GM18861 (cell line): ENCODE measurements around the gene TRABD2B.
A peak's percentile ranks its signal among the peaks of the same experiment; 100 is the strongest.

Experiments
- ATAC-seq: cut with Tn5 transposase; IDR thresholded peaks from one replicate; pipeline ENCODE4 v1.9.1; 2021; ENCODE audit not compliant: unreplicated experiment

Gene TRABD2B

GRCh38 chr1:47764461-47765046, 232.6 kb downstream of the TRABD2B start:
- no peak for ATAC-seq

DNA sequence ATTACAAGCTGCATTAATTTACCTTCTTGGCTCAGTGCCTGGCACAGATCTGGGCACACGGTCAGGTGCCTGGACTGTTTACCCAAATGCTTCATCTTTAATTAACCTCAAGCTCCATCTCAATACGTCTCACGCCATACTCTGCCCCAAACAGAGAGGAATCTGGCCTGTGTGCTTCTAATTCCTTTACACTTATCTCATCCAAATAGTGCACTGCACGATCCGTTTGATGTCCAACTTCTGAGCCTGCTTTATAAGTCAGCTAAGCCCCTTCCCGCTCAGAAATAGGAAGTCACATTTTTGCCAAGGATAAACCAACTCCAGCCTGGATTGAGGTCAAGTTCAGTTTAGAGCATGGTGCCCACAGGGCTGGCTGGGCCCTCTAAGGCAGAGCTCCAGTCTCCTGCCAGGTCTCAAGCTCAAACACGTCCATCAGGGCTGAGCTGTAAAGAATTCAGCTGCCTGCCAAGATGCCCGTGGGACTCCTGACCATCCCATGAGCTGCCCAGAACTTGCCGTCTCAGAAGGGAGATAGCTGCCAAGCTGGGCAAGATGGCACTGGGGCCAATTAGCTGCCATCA, 233.5 kb downstream of the TRABD2B start:
- ATAC-seq: no peak

DNA sequence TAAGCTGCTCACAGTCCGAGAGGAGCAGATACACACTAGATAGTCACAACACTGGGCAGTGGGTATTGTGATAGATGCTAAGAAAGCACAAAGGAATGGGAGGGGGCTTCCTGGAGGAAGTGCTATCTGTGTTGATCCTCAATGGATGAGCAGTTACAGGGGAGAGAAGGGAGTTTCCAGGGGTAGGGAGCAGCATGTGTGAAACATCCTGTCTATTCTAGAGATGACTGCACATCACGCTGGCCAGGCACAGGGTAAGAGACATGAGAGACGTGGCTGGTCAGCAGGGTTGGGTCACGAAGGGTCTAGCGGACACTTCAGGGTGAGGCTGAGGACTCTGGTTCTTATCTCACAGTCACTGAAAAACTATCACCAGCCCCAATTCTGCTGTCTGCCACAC, 235.2 kb downstream of the TRABD2B start:
- no peak for ATAC-seq

- ATAC-seq: no peak
Measured at GRCh38 chr1:47761201-47761930, 235.8 kb downstream of the TRABD2B start.

GRCh38 chr1:47759936-47760629, 237.1 kb downstream of the TRABD2B start:
- ATAC-seq: no peak

DNA sequence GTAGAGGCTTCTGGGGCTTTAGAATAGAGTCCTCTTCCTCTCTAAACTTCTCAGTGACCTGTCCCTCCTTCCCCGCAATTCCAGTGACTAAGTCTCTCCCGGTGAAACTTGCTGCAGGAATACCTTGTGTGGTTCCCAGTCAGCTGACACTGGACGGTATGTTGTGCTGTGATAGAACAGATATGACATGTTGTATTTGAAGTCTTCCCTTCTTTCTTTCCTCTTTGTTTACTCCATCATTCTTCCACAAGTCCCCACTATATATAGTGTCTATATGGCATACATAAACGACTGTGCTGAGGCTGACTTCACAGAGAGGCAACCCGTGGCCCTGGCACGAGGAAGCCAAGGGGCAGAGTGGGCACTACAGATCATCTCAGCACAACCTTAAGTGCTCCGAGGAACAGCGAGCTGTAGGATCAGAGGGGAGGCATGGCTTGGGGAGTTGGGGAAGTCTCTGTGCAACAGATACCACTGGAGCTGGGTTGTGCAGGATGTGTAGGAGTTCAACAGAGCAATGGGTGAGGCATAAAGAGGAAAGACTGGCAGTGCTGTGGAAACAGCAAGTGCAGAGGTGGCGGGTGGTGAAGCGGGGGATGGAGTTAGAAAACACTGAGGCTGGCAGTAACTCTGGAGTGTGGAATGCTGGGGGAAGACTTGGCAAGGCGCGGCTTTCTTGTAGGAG, 237.8 kb downstream of the TRABD2B start:
- no peak for ATAC-seq

DNA sequence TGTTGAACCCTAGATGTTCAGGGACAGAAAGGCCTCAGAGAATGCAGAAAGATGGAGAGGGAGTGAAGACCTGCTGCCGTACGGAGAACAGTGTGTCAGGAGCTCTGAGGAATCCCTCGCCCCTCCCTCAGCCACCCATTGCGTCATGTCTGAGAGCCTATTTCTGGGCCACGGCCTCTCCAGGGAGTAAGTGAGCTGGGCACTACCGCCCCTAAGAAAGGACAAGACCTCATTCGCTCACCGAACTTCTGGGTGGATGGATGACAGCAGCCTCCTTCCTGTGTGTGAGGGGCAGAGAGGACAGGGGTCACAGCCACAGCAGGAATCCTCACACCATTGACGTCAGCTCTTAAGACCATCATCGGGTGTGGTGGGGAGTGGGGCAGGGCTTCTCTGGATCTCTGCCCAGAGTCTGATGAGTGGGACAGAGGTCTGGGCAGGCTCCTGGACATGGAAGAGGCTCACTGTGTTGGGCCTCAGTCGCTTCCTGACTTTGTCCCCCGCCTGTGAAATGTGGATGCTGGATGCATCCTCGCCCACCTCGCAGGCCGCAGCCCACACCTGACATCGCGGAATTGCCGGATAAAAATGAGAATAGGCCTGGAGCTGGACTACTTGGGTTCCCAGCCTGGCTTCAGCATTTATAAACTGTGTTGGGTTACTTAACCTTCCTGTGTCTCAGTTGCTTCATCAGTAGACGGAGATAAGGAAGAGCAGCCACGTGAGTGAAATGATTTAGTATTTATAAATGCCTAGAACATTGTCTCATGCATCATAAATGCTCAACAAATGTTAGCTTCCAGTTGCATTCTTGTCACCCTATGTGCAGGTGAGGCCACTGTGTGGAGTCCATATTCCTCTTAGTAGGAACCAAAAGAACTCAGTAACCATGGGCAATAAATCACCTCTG, 238.6 kb downstream of the TRABD2B start:
- ATAC-seq: no peak

- no peak for ATAC-seq
Measured at GRCh38 chr1:47757226-47757975, 239.8 kb downstream of the TRABD2B start.

DNA sequence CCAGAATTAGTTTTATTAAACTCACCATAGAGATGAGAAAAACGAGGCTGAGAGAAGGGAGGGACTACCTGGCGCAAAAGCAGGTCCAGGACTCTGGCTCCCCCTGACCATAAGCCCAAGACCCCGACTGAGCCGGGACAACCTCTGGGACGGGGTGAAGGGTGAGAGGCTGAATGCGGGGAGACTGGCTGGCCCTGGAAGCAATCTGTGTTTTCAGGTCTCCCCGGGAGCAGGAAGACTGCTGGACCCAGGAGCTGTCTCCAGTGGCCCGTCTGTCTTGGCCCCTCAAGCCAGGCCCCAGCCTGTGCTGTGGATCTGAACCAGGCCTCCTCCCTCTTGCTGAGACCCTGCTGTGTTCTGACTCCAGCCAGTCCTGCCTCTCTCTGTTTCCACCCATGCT, 240.8 kb downstream of the TRABD2B start:
- ATAC-seq: no peak

DNA sequence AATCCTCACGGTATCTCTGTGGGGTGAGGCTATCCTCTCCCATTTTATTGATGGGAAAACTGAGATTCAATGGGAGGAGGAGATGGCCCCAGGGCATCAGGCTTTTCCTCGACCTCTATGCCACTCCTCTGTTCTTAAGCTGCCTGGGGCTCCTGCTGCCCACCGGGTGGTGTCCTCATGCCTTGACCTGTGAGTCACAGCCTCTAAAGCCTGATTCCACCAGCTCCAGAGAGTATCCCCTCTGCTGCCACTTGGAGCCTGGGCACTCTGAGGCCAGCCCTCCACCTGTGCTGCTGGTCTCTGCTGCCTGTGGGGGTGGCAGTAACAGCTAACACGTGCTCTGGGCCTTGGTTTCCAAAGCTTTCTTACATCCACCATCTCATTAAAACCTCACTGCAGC, 241.2 kb downstream of the TRABD2B start:
- ATAC-seq: no peak

DNA sequence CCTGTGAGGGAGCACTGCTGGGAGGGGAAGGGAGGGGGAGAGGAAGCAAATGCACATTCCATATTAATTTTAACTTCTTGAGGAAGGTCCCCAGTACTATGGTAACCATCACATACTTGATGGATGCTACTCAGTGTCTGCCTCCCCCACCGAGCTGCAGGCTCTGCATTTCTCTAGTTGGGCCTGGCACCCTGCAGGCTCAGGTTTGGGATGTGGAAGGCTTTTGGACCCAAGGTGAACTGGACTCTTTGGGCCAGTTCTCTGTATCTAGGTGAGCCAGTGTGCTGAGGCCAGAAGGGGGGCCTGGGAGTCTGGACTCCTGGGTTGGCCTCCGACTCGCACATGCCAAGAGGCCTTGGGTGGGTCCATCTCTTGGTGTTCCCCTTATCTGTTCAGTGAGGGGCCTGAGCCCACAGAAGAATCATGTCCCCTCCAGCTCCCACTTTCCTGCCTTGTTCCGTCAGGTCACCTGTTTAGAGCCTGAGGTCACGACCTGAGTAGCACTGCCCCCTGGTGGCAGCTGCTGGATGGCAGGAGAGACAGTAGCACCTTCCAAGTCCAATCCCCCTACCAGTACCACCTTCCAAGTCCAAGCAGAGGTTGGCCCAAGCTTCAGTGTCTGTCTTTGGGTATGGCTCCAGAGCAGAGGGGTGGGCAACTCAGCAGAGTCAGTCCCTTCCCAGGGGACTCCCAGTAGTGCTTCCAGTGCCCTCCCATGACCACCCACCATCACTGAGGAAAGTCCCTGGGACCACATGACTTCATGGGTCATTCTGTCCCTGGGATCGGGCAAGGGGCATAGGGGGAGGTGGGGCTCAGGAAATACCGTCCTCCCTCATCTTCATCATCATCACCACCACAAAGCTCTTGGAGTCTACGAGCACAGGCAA, 241.8 kb downstream of the TRABD2B start:
- ATAC-seq: peak; percentile 61

DNA sequence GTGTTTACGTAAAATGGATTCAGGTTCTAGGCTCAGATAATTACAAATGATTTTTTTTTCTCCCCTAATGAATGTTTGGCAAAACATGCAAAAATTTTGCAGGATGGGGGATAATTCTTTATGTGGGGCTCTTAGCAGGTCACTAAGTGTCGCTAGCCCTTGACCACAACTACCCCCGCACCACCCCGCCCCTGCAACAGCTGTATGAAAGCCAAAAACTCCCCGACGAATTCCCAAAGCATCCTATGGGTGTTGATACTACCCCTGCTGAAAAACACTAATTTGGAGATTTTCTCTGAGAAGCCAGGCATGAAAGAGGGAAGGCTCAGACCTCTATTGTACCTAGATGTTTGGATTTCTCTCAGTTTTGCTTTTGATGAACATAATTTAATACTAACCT, 243.0 kb downstream of the TRABD2B start:
- no peak for ATAC-seq

DNA sequence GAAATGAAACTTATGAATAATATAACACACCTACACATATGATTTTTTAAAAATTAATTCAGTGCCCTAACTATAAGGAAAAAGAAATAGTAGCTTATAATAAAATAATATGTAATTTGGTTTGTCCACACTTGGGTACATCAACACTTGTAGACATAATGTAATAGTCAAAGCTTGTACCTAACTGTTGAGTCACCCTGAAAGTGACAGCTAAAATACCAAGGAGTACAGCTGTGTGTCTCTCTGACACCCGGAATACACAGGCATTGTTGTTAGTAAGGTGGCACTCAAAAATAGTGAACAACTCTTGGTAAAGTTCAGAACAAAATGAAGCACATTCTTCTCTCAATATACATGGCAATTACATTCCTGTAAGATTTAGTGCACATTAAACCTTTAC, 243.4 kb downstream of the TRABD2B start:
- ATAC-seq: no peak

DNA sequence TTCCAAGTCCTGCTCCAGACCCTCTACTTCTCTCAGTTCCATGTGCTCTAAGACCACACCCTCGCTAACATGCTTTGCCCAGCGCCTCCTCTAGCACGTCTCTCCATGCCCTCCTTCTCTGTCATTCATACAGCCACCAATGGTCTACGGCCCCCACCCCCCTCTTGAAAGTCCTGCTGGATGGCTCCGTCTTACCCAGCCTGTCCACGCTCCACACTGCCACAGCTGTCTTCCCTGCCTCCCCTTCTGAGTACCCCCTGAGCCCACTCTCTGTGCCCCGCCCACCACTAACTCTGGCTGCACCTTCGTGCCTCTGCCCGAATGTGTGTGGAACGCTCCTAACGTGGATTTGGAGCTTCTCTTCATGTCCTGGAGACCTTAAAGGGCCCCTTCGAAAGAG, 244.6 kb downstream of the TRABD2B start:
- ATAC-seq: no peak

- ATAC-seq: no peak
Measured at GRCh38 chr1:47751996-47752451, 245.2 kb downstream of the TRABD2B start.

DNA sequence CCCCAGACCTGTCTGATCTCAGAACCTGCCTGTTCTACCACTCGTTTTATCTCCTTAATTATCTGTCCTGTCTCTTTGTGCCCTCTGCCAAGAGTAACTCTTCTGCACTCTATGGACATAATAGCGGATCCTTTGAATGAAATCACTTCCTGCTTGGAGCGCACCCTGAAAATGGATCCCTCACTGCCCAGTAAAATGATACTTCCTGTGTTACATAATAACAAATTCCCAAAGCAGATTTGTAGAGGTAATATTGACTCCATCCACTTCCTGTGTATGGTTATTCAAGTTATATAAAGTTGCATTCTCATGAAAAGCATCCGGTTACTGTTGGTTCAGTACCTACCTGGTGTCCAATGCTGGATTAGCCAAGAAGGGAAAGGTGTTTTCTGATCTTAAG, 246.0 kb downstream of the TRABD2B start:
- no peak for ATAC-seq

DNA sequence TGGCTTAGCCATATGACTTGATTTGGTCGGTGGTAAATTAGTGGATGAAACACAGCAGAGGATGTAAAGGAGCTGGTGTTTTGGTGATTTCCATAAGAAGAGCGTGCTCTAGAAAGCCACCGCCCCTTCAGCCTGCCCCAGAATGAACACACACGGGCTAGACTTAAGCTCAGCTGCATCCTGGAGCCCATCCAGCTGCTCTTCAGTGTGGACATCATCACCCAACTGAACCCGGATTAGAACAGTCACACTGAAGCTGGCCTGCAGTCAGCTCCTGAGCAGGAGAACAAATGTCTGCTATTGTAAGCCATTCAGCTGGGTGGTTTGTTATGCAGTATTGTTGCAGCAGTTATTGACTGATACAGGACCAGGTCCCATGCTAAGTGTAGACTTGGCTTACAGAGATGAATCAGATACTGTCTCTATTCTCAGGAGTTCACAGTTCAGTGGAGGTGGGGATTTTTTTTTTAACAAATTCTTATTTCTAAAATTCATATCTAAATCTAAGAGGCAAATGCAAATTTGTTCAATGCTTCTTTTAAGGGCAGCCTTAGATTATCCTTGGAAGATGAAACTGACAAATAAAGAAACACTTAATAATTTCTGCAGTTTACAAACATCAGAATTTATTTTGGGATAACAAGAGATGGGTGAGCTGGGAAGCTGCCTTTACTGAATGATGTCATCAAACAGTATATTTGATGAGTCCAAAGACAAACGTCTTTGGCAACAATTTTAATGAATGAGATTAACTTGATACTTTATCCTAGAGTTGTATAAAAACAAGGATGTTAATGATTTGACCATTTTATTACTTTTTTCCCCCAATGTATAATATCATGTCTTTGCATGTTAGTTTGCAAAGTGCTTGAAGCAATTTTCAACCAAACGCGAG, 251.2 kb downstream of the TRABD2B start:
- no peak for ATAC-seq
